ENCODE results near the gene TGM1.
"Not testable (repeated sequence)": the region's sequence is repeated elsewhere in the genome, so short reads cannot be mapped to it uniquely, and the experiment has no call there.

GRCh38 chr14:24203249-24203886, 59.6 kb downstream of the TGM1 start:
- TF ChIP-seq MAFK (IDR thresholded peaks at IDR 0.05; ENCODE audit: partially characterized antibody); CTCF (IDR thresholded peaks at IDR 0.05); CHD2 (IDR thresholded peaks at IDR 0.05; ENCODE audit: low read length, partially characterized antibody); BHLHE40 (IDR thresholded peaks at IDR 0.05; ENCODE audit: low read depth, low read length); EP300 (IDR thresholded peaks at IDR 0.05); HMGXB4 (CRISPR knock-in tag; IDR thresholded peaks at IDR 0.05; ENCODE audit: borderline replicate concordance); POLR2A (IDR thresholded peaks at IDR 0.05; ENCODE audit: low read length); USF2 (IDR thresholded peaks at IDR 0.05); TP53 (CRISPR knock-in tag; IDR thresholded peaks at IDR 0.05); ELK1 (IDR thresholded peaks at IDR 0.05; ENCODE audit: low read depth, low read length); FOSL2 (IDR thresholded peaks at IDR 0.05); FOSL2 (CRISPR knock-in tag; IDR thresholded peaks at IDR 0.05): not testable (repeated sequence)
